ENCODE measurements around the gene ACACB.
"Not testable (repeated sequence)": the region's sequence is repeated elsewhere in the genome, so short reads cannot be mapped to it uniquely, and the experiment has no call there.

ACACB gene

DNA sequence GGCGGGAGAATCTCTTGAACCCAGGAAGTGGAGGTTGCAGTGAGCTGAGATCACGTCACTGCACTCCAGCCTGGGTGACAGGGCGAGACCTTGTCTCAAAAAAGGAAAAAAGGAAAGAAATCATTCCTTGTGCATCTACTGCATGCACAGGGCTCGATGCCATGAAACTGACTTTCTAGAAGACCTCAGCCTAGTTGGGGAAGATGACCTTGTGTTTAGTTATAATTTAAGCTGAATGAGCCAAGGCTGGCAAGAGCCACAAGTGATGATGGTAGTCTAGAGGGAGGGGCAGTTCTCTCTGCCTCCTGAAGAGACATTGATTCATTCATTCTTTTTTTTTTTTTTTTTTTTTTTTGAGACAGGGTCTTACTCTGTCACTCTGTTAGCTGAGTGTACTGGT, 24.2 kb downstream of the ACACB start:
- DNase-seq (ENCODE audit: low read depth), result no peak

DNA sequence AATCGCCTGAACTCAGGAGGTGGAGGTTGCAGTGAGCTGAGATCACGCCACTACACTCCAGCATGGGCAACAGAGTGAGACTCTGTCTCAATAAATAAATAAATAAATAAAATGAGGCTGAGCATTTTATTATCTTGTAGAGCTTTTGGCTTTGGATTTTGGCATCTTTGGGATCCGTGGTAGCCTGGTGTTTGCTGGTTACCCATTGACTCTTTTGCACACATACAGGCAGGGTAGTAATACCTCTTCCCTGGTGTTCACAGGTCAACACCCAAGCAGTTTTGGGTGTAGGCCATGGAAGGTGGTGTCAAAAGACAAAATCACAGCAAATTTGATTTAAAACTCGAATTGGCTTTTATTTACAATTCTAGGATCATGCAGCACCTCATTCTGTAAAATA, 27.8 kb downstream of the ACACB start:
- DNase-seq (ENCODE audit: low read depth), result no peak

GRCh38 chr12:109147126-109147525, 30.7 kb downstream of the ACACB start:
- not testable (repeated sequence) for DNase-seq (ENCODE audit: low read depth)

GRCh38 chr12:109147954-109148353, 31.6 kb downstream of the ACACB start:
- no peak for DNase-seq (ENCODE audit: low read depth)

DNA sequence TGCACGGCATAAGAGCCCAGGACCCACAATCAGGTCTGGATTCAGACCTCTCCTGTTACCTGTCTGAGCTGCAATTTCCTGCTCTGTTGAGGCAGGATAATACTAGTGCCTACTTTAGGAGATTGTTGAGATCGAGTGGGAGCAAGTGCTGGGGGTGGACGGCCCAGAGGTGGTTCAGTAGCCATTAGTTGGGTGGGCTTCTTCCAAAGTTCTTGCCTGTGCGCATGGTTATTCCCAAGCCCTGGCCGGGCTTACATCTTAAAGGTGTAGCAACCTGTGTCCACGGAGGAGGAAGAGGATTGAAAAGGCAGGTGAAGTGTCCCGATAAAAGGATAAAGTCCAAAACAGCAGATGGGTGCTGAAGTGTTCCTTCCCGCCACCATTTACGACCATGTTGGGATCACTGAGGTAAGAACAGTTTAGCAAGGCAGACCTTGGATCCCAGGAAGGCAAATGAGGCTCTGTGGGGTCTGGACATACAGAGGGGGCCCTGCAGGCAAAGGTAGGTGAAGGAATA, 33.8 kb downstream of the ACACB start:
- no peak for DNase-seq (ENCODE audit: low read depth)

DNA sequence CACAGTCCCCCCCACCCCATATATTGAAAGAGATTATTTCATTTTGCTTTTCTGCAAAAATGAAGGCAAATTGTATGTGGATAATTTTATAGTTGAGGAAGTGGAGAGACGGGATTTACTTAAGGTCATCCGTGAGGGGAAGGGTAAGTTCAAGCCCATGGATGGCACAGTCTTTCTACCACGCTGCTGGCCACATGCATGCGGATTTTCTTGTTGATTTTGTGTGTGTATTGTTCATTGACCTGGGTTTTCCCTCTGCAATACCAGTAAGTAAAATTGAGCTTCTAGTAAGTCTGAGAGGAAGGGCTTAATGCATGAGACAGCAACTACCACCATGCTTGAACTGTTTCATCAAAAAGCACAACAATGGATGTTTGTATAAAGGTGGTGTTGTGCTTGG, 35.1 kb downstream of the ACACB start:
- DNase-seq (ENCODE audit: low read depth), result no peak

GRCh38 chr12:109153821-109154441, 37.5 kb downstream of the ACACB start:
- no peak for DNase-seq (ENCODE audit: low read depth)

GRCh38 chr12:109154451-109155438, 38.4 kb downstream of the ACACB start:
- peak; percentile 72 for DNase-seq (ENCODE audit: low read depth)

GRCh38 chr12:109156036-109156435, 39.6 kb downstream of the ACACB start:
- DNase-seq (ENCODE audit: low read depth), result no peak

DNA sequence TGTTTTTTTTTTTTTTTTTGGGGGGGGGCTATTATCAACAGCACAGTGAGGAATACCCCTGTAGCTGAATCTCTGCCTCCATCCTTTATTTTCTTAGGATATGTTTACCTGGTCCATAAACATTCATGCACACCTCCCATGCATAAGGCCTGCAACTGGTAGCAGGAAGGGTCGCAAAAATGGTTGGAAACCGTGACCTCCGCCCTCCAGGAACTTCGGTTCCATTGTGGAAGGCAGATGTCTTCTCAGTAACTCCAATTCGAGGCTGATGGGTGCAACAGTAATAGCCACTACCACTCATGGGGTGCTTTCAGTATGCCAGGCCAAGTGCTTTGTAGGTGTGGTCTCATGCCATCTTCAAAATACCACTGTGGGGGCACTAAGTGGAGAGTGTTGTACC, 40.2 kb downstream of the ACACB start:
- no peak for DNase-seq (ENCODE audit: low read depth)

- DNase-seq (ENCODE audit: low read depth), result peak; percentile 16
Observed at GRCh38 chr12:109157986-109158385, 41.6 kb downstream of the ACACB start.

- DNase-seq (ENCODE audit: low read depth), result no peak
Observed at GRCh38 chr12:109160433-109160832, 44.0 kb downstream of the ACACB start.

GRCh38 chr12:109160873-109161272, 44.5 kb downstream of the ACACB start:
- DNase-seq (ENCODE audit: low read depth), result no peak

DNA sequence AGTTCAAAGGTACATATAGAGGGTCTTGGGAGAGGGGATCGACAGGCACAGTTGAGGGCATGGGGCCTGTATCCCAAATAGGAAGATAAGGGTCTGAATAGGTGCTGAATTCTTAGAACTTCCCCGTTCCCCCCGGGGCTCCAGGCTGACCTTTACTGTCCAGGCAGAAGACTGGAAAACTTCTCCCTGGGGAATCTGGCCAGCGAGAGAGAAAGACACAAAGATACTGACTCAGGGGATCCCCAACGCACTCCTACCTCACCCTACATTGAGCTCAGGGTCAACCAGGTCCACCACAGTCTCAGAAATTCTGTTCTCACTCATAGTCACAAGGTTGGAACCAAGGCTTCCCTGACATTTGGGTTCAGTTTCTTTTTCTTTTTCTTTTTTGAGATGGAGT, 46.2 kb downstream of the ACACB start:
- no peak for DNase-seq (ENCODE audit: low read depth)

DNA sequence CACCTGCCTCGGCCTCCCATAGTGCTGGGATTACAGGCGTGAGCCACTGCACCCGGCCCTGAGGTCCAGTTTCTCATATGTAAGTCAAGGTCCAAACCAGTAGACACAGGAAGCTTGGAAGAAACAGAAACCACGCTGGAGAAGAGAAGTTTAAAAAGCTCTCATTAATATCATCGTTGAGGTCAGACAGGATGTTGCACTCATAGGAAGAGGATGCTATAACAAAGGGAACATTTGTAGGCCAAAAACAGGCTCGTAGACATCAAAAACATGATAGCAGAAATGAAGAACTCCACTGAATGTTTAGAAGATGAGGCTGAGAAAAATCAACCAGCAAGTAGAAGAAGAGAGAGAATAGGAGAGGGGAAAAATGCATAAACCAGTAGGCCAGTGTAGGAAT, 46.8 kb downstream of the ACACB start:
- DNase-seq (ENCODE audit: low read depth), result no peak

GRCh38 chr12:109165599-109165998, 49.2 kb downstream of the ACACB start:
- DNase-seq (ENCODE audit: low read depth), result no peak

DNA sequence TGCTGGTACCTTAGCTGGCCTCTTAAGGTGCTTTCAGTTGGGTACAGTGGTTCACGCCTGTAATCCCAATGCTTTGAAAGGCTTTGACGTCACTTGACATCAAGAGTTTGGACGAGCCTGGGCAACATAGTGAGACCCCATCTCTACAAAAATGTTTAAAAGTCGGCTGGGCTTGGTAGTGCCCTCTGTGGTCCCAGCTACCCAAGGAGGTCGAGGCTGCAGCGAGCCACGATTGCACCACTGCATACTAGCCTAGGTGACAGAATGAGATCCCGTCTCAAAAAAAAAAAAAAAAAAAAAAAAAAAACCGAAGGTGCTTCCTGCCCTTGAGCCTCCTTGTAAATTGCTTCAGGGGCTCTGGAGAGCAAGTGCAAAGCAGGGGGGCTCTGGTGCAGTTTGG, 50.0 kb downstream of the ACACB start:
- no peak for DNase-seq (ENCODE audit: low read depth)

- DNase-seq (ENCODE audit: low read depth), result no peak
Observed at GRCh38 chr12:109167781-109168180, 51.4 kb downstream of the ACACB start.

DNA sequence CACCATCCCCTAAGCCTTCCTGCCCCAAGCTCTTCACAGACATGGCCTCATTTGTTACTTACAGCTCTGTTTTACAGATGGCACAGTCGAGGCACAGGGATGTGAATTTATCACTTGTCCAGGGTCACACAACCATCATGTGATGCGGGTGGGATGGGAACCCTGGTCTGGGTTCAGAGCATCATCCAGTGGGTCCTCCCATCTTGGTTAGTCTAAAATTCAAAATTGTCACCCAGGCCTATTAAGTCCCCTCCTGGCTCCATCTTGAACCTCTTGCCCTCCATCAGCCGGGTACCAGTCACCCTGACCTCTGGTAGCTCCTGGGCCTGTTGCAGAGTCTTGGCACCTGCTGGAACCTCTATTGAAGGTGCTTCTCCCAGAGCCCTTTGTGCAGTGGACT, 52.9 kb downstream of the ACACB start:
- no peak for DNase-seq (ENCODE audit: low read depth)

DNA sequence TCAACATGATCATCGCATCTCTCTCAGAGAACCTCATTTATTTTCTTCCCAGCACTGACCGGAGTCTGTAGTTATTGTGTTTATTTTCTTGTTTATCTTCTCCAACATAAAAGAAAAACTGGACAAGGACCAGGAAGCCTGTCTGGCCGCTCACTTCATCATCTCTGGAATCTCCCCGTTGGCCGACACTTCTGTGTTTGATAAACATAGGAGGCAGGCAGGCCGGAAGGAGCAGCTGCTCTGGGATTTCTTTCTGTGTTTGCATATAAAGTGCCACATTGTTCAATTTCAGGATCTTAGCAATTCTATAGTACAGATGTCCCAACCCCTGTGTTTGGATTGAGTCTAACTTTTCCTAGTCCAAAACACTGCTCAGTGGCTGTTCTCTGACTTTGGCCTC, 53.3 kb downstream of the ACACB start:
- no peak for DNase-seq (ENCODE audit: low read depth)

- DNase-seq (ENCODE audit: low read depth), result no peak
Observed at GRCh38 chr12:109170324-109170723, 53.9 kb downstream of the ACACB start.

- not testable (repeated sequence) for DNase-seq (ENCODE audit: low read depth)
Observed at GRCh38 chr12:109172787-109173186, 56.4 kb downstream of the ACACB start.

All from EH (cell line).